ENCODE results near the gene RAD18.

DNA sequence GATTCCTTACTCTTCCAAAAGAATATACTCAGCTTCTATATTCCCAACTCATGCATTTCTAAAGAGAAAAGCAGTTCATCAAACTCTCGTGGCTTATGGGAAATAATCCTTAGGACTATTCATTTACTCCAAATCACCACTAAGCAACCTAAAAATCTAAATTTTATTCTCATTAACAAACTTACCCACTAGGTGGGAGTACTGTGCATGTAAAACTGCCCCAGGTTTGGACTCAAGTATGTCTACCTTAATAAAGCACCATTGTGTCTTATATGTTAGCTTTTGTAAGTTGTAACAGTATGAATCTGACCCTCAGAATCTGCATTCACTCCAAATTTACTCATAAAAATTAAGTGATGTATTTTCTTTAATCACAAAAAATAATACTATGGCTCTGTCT lies 25.3 kb downstream of the RAD18 start:
- TF ChIP-seq GLIS3 (CRISPR knock-in tag; IDR thresholded peaks at IDR 0.05): no peak
- TF ChIP-seq CSDC2 (CRISPR knock-in tag; IDR thresholded peaks at IDR 0.05): no peak
- TF ChIP-seq TOX (CRISPR knock-in tag; IDR thresholded peaks at IDR 0.05; ENCODE audit: borderline replicate concordance): no peak

All from SK-N-SH treated with all-trans-retinoic acid at 6 μM for 48 hours (cell line).